Choroid plexus epithelial cell (primary cell): ENCODE measurements around the gene SDR9C7.
"Not testable (repeated sequence)": the region's sequence is repeated elsewhere in the genome, so short reads cannot be mapped to it uniquely, and the experiment has no call there.

ENCODE experiments used
- DNase-seq: peaks from one replicate; pipeline ENCODE4 v3.0.0-alpha.2; 2010; ENCODE audit warnings: low read depth
- H3K4me3 ChIP-seq: 2 replicates; pipeline ENCODE4 v1.5.1; 2011; ENCODE audit warnings: low read depth, mild to moderate bottlenecking, control low read depth, low read length, moderate library complexity
- TF ChIP-seq, protein P1 (sequence below): conservative IDR thresholded peaks from 2 replicates; pipeline ENCODE4 v1.5.1; 2011; ENCODE audit warnings: low read depth, mild to moderate bottlenecking, control low read depth, inconsistent platforms, low read length, moderate library complexity

The SDR9C7 gene

GRCh38 chr12:56965997-56966642, 31.9 kb upstream of the SDR9C7 start:
- H3K4me3 ChIP-seq, DNase-seq: not testable (repeated sequence)

- not testable (repeated sequence) for H3K4me3 ChIP-seq, DNase-seq
Measured at GRCh38 chr12:56965124-56965523, 30.9 kb upstream of the SDR9C7 start.

DNA sequence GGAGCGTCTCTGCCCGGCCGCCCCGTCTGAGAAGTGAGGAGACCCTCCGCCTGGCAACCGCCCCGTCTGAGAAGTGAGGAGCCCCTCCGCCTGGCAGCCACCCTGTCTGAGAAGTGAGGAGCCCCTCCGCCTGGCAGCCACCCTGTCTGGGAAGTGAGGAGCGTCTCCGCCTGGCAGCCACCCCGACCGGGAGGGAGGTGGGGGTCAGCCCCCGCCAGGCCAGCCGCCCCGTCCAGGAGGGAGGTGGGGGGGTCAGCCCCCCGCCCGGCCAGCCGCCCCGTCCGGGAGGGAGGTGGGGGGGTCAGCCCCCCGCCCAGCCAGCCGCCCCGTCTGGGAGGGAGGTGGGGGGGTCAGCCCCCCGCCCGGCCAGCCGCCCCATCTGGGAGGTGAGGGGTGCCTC, 29.3 kb upstream of the SDR9C7 start:
- DNase-seq, H3K4me3 ChIP-seq: not testable (repeated sequence)

GRCh38 chr12:56962247-56962646, 28.0 kb upstream of the SDR9C7 start:
- DNase-seq, H3K4me3 ChIP-seq: not testable (repeated sequence)

DNA sequence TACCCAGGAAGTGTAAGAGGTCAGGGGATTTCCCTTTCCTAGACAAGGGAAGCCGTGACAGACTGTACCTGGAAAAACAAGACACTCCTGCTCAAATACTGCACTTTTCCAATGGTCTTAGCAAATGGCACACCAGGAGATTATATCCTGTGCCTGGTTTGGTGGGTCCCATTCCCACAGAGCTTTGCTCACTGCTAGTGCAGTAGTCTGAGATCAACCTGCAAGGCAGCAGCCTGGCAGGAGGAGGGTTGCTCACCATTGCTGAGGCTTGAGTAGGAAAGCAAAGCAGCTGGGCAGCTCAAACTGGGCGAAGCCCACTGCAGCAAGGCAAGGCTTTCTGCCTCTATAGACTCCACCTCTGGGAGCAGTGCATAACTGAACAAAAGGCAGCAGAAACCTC, 24.2 kb upstream of the SDR9C7 start:
- no peak for DNase-seq
- H3K4me3 ChIP-seq, result no peak overlapping the region
- TF ChIP-seq, protein P1, sequence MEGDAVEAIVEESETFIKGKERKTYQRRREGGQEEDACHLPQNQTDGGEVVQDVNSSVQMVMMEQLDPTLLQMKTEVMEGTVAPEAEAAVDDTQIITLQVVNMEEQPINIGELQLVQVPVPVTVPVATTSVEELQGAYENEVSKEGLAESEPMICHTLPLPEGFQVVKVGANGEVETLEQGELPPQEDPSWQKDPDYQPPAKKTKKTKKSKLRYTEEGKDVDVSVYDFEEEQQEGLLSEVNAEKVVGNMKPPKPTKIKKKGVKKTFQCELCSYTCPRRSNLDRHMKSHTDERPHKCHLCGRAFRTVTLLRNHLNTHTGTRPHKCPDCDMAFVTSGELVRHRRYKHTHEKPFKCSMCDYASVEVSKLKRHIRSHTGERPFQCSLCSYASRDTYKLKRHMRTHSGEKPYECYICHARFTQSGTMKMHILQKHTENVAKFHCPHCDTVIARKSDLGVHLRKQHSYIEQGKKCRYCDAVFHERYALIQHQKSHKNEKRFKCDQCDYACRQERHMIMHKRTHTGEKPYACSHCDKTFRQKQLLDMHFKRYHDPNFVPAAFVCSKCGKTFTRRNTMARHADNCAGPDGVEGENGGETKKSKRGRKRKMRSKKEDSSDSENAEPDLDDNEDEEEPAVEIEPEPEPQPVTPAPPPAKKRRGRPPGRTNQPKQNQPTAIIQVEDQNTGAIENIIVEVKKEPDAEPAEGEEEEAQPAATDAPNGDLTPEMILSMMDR, result no peak

GRCh38 chr12:56957229-56958052, 23.2 kb upstream of the SDR9C7 start, which contains the start of gene RDH16:
RDH16 (minus strand) TSS chr12:56957608; CDS start chr12:56957462, 146 bp downstream.
- H3K4me3 ChIP-seq, result no peak within 1 kb of the TSS
- TF ChIP-seq, protein P1, result no peak
- no peak for DNase-seq

GRCh38 chr12:56955631-56956256, 21.5 kb upstream of the SDR9C7 start:
- H3K4me3 ChIP-seq, result no peak overlapping the region
- TF ChIP-seq, protein P1, result no peak
- peak; percentile 41 for DNase-seq

GRCh38 chr12:56954958-56955355, 20.7 kb upstream of the SDR9C7 start:
- no peak for DNase-seq
- TF ChIP-seq, protein P1, result no peak
- no peak overlapping the region for H3K4me3 ChIP-seq
